ENCODE results near the gene TMEM161B.
A peak's percentile ranks its signal among the peaks of the same experiment; 100 is the strongest.
"Not testable (repeated sequence)": the region's sequence is repeated elsewhere in the genome, so short reads cannot be mapped to it uniquely, and the experiment has no call there.

TMEM161B gene

DNA sequence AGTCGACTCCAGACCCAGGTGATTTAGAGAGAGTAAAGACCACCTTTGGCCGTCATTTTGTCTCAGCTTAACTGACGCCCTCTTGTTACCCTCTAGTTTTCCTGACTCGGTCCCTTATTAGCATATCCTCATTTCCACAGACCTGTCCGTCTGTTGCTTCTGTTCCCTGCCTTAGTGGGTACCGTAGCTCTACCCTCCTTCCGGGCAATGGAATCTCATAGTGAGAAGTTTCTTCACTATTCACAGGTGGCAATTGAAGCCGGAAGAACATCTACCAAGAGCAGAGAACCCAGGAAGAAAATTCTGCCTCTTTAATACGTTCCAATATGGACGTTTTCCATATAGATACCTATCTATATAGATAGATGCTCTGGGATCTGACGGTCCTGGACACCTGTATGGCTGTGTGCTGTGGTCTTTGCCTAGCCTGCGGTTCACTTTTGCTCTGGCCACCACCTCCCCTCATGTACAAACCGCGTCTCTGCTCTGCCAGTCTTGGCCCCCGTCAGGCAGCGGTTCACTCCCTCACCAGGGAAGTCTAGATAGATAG, 652 bp upstream of the TMEM161B start:
- in situ Hi-C loops (cut with HindIII; ENCODE audit: low pct_unique_long_range_greater_than_20kb, low sequenced_read_pairs) = no loop called here
- DNase-seq (ENCODE audit: low read depth in 1 of 2, low spot score in 1 of 2) = peak; percentile 5 to 59
- no peak for TF ChIP-seq JUND (IDR thresholded peaks at IDR 0.05; ENCODE audit: low read depth)

GRCh38 chr5:88264565-88264964, 4.1 kb downstream of the TMEM161B start:
- DNase-seq (ENCODE audit: low read depth in 1 of 2, low spot score in 1 of 2); in situ Hi-C loops (cut with HindIII; ENCODE audit: low pct_unique_long_range_greater_than_20kb, low sequenced_read_pairs): not testable (repeated sequence)

DNA sequence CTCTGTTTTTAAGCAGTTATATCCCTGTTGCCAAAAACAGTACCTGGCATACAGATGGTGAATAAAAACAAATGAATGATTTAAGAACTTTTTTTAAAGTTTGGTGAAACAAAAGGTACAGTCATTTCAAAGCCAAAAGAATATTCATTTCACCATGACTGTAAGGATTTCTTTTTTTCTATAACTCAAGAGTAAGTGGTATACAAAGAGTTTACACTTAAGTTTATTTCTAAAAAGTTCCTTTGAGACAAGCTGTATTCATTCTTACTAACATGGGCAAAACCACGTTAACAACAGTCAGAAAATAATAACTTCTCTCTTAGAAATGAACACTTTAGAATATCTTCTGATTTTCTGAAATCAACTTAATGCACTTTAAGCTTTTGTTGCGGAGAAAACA, 5.3 kb downstream of the TMEM161B start:
- in situ Hi-C loops (cut with HindIII; ENCODE audit: low pct_unique_long_range_greater_than_20kb, low sequenced_read_pairs) = no loop called here
- no peak for TF ChIP-seq JUND (IDR thresholded peaks at IDR 0.05; ENCODE audit: low read depth)
- DNase-seq (ENCODE audit: low read depth in 1 of 2, low spot score in 1 of 2) = no peak

DNA sequence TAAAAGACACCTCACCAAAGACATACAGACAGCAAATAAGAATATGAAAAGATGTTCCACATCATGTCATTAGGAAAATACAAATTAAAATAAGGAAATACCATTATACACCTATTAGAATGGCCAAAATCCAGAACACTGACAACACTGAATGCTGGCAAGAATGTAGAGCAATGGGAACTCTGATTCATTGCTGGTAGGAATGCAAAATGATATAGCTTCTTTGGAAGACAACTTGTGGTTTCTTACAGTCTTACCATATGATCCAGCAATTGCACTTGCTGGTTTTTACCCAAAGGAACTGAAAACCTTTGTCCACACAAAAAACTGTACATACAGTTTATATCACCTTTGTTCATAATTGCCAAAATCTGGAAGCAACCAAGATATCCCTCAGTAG, 6.5 kb downstream of the TMEM161B start:
- in situ Hi-C loops (cut with HindIII; ENCODE audit: low pct_unique_long_range_greater_than_20kb, low sequenced_read_pairs) = no loop called here
- no peak for DNase-seq (ENCODE audit: low read depth in 1 of 2, low spot score in 1 of 2)
- no peak for TF ChIP-seq JUND (IDR thresholded peaks at IDR 0.05; ENCODE audit: low read depth)

DNA sequence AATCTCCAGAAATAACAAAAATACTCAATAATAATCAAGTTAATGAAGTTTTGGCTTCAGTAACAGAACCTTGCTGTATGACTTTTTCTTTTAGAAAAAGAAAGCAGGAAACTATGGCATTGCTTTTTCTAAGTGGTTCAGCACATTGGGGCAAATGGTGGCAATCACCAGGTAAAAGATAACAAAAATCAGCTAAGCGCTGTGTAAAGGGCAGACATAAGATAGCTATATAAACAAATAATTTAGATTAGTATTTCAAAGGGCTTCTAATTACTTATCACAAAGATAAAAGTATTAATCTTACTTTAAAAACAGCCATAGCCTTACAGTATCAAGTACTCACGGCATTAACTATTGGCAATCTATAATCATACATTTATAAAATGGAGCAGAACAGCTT, 10.0 kb downstream of the TMEM161B start:
- in situ Hi-C loops (cut with HindIII; ENCODE audit: low pct_unique_long_range_greater_than_20kb, low sequenced_read_pairs) = no loop called here
- no peak for DNase-seq (ENCODE audit: low read depth in 1 of 2, low spot score in 1 of 2)
- TF ChIP-seq JUND (IDR thresholded peaks at IDR 0.05; ENCODE audit: low read depth) = no peak

GRCh38 chr5:88256872-88257271, 11.8 kb downstream of the TMEM161B start:
- DNase-seq (ENCODE audit: low read depth in 1 of 2, low spot score in 1 of 2) = no peak
- in situ Hi-C loops (cut with HindIII; ENCODE audit: low pct_unique_long_range_greater_than_20kb, low sequenced_read_pairs) = no loop called here

GRCh38 chr5:88256037-88256436, 12.6 kb downstream of the TMEM161B start:
- TF ChIP-seq JUND (IDR thresholded peaks at IDR 0.05; ENCODE audit: low read depth) = no peak
- no peak for DNase-seq (ENCODE audit: low read depth in 1 of 2, low spot score in 1 of 2)
- in situ Hi-C loops (cut with HindIII; ENCODE audit: low pct_unique_long_range_greater_than_20kb, low sequenced_read_pairs) = no loop called here

More at GRCh38 chr5:88256872-88257271, 11.8 kb downstream of the TMEM161B start:
- no peak for TF ChIP-seq JUND (IDR thresholded peaks at IDR 0.05; ENCODE audit: low read depth)

- no peak for DNase-seq (ENCODE audit: low read depth in 1 of 2, low spot score in 1 of 2)
- no peak for TF ChIP-seq JUND (IDR thresholded peaks at IDR 0.05; ENCODE audit: low read depth)
- in situ Hi-C loops (cut with HindIII; ENCODE audit: low pct_unique_long_range_greater_than_20kb, low sequenced_read_pairs) = no loop called here
Observed at GRCh38 chr5:88254320-88254719, 14.3 kb downstream of the TMEM161B start.

- DNase-seq (ENCODE audit: low read depth in 1 of 2, low spot score in 1 of 2) = no peak
- in situ Hi-C loops (cut with HindIII; ENCODE audit: low pct_unique_long_range_greater_than_20kb, low sequenced_read_pairs) = no loop called here
- no peak for TF ChIP-seq JUND (IDR thresholded peaks at IDR 0.05; ENCODE audit: low read depth)
Observed at GRCh38 chr5:88251048-88251711, 17.5 kb downstream of the TMEM161B start.

DNA sequence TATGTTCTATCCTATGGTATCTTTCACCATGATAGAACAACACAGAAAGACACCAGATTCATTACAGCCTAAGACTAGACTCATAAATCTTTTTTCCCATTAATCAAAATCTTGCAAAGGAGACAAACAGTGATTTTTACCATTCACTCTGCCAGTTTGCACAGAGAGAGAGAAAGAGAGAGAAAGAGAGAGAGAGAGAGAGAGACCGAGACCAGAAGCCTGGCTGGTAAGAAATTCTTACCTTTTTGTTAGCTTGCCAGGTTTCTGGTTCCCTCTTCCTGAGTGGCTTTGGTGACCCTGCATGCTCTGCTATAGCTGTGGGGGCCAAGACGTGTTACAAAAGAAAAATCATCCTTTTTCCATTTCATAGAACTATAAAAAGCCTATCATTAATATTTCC, 18.6 kb downstream of the TMEM161B start:
- no peak for DNase-seq (ENCODE audit: low read depth in 1 of 2, low spot score in 1 of 2)
- TF ChIP-seq JUND (IDR thresholded peaks at IDR 0.05; ENCODE audit: low read depth) = no peak
- in situ Hi-C loops (cut with HindIII; ENCODE audit: low pct_unique_long_range_greater_than_20kb, low sequenced_read_pairs) = no loop called here

- DNase-seq (ENCODE audit: low read depth in 1 of 2, low spot score in 1 of 2) = no peak
- in situ Hi-C loops (cut with HindIII; ENCODE audit: low pct_unique_long_range_greater_than_20kb, low sequenced_read_pairs) = no loop called here
- TF ChIP-seq JUND (IDR thresholded peaks at IDR 0.05; ENCODE audit: low read depth) = no peak
Observed at GRCh38 chr5:88248743-88249540, 19.7 kb downstream of the TMEM161B start.

DNA sequence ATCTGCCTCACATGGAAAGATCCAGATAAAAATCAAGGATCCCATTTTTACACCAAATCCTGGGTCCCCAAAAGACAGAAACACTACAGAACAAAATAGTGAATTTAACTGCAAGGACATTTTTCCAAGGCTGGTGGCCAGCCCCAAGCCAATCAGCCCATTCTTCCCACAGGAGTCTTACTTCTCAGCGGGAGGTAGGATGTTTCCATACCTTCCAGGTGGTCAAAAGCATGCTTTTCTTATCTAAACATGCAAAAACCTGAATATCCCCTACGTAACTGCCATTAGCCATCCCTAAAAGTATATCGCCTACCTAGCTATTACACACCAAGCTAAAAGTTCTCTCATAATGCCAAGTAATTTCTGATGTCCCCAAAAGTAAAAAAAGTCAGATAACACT, 20.6 kb downstream of the TMEM161B start:
- in situ Hi-C loops (cut with HindIII; ENCODE audit: low pct_unique_long_range_greater_than_20kb, low sequenced_read_pairs) = no loop called here
- no peak for DNase-seq (ENCODE audit: low read depth in 1 of 2, low spot score in 1 of 2)
- no peak for TF ChIP-seq JUND (IDR thresholded peaks at IDR 0.05; ENCODE audit: low read depth)

- no peak for DNase-seq (ENCODE audit: low read depth in 1 of 2, low spot score in 1 of 2)
- in situ Hi-C loops (cut with HindIII; ENCODE audit: low pct_unique_long_range_greater_than_20kb, low sequenced_read_pairs) = no loop called here
- no peak for TF ChIP-seq JUND (IDR thresholded peaks at IDR 0.05; ENCODE audit: low read depth)
Observed at GRCh38 chr5:88245893-88246244, 22.8 kb downstream of the TMEM161B start.
